CD14-positive monocyte (primary cell): Measurements from ENCODE around the gene GPR26. TPM values are rescaled to one million over a fixed set of nuclear protein-coding genes. Genes with fewer than 3 reads are reported as not detected.

Experiments
- DNase-seq, 3 donors: peaks; one replicate each; pipeline ENCODE4 v3.0.0-alpha.2; 2011 to 2022
- H2AFZ ChIP-seq: 2 replicates; pipeline ENCODE4 v1.6.0; 2012; ENCODE audit warnings: mild to moderate bottlenecking, low read depth, low read length, inconsistent platforms; ENCODE audit not compliant: insufficient read depth, poor library complexity, severe bottlenecking
- H3K27ac ChIP-seq, 2 donors: 1 replicate in 1 of 2; 2 replicates in 1 of 2; pipeline ENCODE4 v1.5.1; 2012 to 2013; ENCODE audit warnings: low read length in 2 of 2, control low read depth in 1 of 2, inconsistent platforms in 1 of 2, low read depth in 1 of 2, mild to moderate bottlenecking in 1 of 2
- H3K27me3 ChIP-seq, 2 donors: one replicate each; pipeline versions ENCODE4 v1.6.0 to v1.6.1; 2011 to 2013; ENCODE audit warnings: low read length in 2 of 2; ENCODE audit not compliant: control insufficient read depth in 2 of 2, insufficient read depth in 2 of 2
- H3K36me3 ChIP-seq, 2 donors: replicated peaks in 1 of 2; 1 replicate in 1 of 2; 2 replicates in 1 of 2; pipeline versions ENCODE4 v1.5.1 to v1.6.1; 2012 to 2013; ENCODE audit warnings: low read length in 2 of 2, control low read depth in 1 of 2, inconsistent platforms in 1 of 2, mild to moderate bottlenecking in 1 of 2; ENCODE audit not compliant: insufficient read depth in 2 of 2, control insufficient read depth in 1 of 2
- H3K4me1 ChIP-seq, 2 donors: 1 replicate in 1 of 2; 2 replicates in 1 of 2; pipeline versions ENCODE4 v1.5.1 to v1.6.1; 2012 to 2013; ENCODE audit warnings: low read length in 2 of 2, control low read depth in 1 of 2, inconsistent platforms in 1 of 2, mild to moderate bottlenecking in 1 of 2, moderate library complexity in 1 of 2; ENCODE audit not compliant: insufficient read depth in 2 of 2, control insufficient read depth in 1 of 2
- H3K4me2 ChIP-seq: replicated peaks from 2 replicates; pipeline ENCODE3; 2012; ENCODE audit warnings: low read length, moderate library complexity, mild to moderate bottlenecking; ENCODE audit not compliant: poor library complexity, severe bottlenecking; ENCODE audit errors: extremely low read depth
- H3K4me3 ChIP-seq, 3 experiments: fragments of 200-600 bp in 1 of 3; sonication (generic) in 1 of 3; replicated peaks in 1 of 3; 1 replicate in 2 of 3; 2 replicates in 1 of 3; pipeline ENCODE4 v1.5.1; 2011 to 2013; ENCODE audit warnings: low read length in 3 of 3, mild to moderate bottlenecking in 3 of 3, control low read depth in 2 of 3, low read depth in 2 of 3, inconsistent platforms in 1 of 3, moderate library complexity in 1 of 3
- H3K79me2 ChIP-seq: 2 replicates; pipeline ENCODE4 v1.6.0; 2012; ENCODE audit warnings: mild to moderate bottlenecking, control low read depth, inconsistent platforms, low read length, moderate library complexity; ENCODE audit not compliant: insufficient read depth
- H3K9ac ChIP-seq: 2 replicates; pipeline ENCODE4 v1.6.0; 2017; ENCODE audit warnings: low read length, mild to moderate bottlenecking; ENCODE audit not compliant: insufficient read depth, poor library complexity, severe bottlenecking
- H3K9me3 ChIP-seq, 2 donors: replicated peaks in 1 of 2; 1 replicate in 1 of 2; 2 replicates in 1 of 2; pipeline versions ENCODE4 v1.5.1 to v1.6.1; 2012 to 2013; ENCODE audit warnings: low read length in 2 of 2, control low read depth in 1 of 2; ENCODE audit not compliant: control insufficient read depth in 1 of 2, insufficient read depth in 1 of 2
- H4K20me1 ChIP-seq: 2 replicates; pipeline ENCODE4 v1.6.0; 2012; ENCODE audit warnings: mild to moderate bottlenecking, low read length, control low read depth, moderate library complexity; ENCODE audit not compliant: insufficient read depth
- H3K27ac Mint-ChIP-seq, 7 donors: one replicate each; pipeline ENCODE4 v1.8.0; 2020; ENCODE audit warnings: mild to moderate bottlenecking in 7 of 7, mixed read lengths in 7 of 7, moderate library complexity in 6 of 7, inconsistent platforms in 2 of 7
- H3K27me3 Mint-ChIP-seq, 3 donors: one replicate each; pipeline ENCODE4 v1.8.0; 2021 to 2022; ENCODE audit warnings: low read depth in 3 of 3, mild to moderate bottlenecking in 3 of 3, mixed read lengths in 3 of 3, moderate library complexity in 3 of 3, inconsistent platforms in 1 of 3
- H3K36me3 Mint-ChIP-seq, 2 donors: one replicate each; pipeline ENCODE4 v1.8.0; 2020; ENCODE audit warnings: mixed read lengths in 2 of 2, inconsistent platforms in 1 of 2, mild to moderate bottlenecking in 1 of 2
- H3K4me1 Mint-ChIP-seq: one replicate; pipeline ENCODE4 v1.8.0; 2020; ENCODE audit warnings: mild to moderate bottlenecking, mixed read lengths
- H3K4me3 Mint-ChIP-seq, 2 donors: one replicate each; pipeline ENCODE4 v1.8.0; 2020; ENCODE audit warnings: mild to moderate bottlenecking in 2 of 2, mixed read lengths in 2 of 2, moderate library complexity in 1 of 2
- H3K9me3 Mint-ChIP-seq, 7 donors: one replicate each; pipeline ENCODE4 v1.8.0; 2020 to 2022; ENCODE audit warnings: mixed read lengths in 7 of 7, mild to moderate bottlenecking in 6 of 7, moderate library complexity in 6 of 7, inconsistent platforms in 2 of 7
- CTCF ChIP-seq: fragments of 200-600 bp; IDR thresholded peaks from one replicate; pipeline ENCODE4 v1.8.0; 2022; ENCODE audit warnings: antibody characterized with exemption, mild to moderate bottlenecking
- WGBS: methylation state at CpG from one replicate; pipeline ENCODE4 v1.1.5; 2013; ENCODE audit warnings: missing lambda C conversion rate; ENCODE audit not compliant: insufficient coverage; 5-methylcytosine and 5-hydroxymethylcytosine counted together
- intact Hi-C, 2 donors: fragments of 100-400 bp; cut with micrococcal nuclease; formaldehyde crosslinking; loops; one replicate each; pipeline versions ENCODE4 v1.15.0 to v1.15.1; 2023
- polyA plus RNA-seq, 3 donors: library from polyadenylated mRNA; depleted of rRNA in 1 of 3; unstranded in 2 of 3; stranded (reverse) in 1 of 3; fragments of 300-500 nt in 2 of 3; fragments of >200 nt in 1 of 3; fragmentation: Illumina TruSeq in 2 of 3; gene quantifications; 1 replicate in 2 of 3; 2 replicates in 1 of 3; pipeline ENCODE4 v1.2.3, GENCODE V29; 2012 to 2021

GPR26 gene
- polyA plus RNA-seq, 3 donors = not detected

- Histone ChIP-seq H3K9me3 (peaks cover 0 to 2% of the 10 kb centered on the region in 2 donors), H3K27ac (no peak overlapping the region), H3K36me3 (no peaks in the 10 kb centered on the region), H3K79me2 (no peaks in the 10 kb centered on the region), H3K4me1 (no peaks in the 10 kb centered on the region), H3K4me2 (no peak overlapping the region), H2AFZ (no peak overlapping the region), H3K27me3 (no peaks in the 10 kb centered on the region), H4K20me1 (no peaks in the 10 kb centered on the region), H3K9ac (no peak overlapping the region), H3K4me3 (no peak overlapping the region)
- H3K27ac Mint-ChIP-seq = no peak overlapping the region
- H3K4me3 Mint-ChIP-seq = no peak overlapping the region
- intact Hi-C loops = no loop called here
- WGBS = 25% methylated on average over 1 of the region's 3 CpGs
- DNase-seq = no peak
- peaks cover 0 to 17% (median 8%) of the 10 kb centered on the region in 7 donors for H3K9me3 Mint-ChIP-seq
- peaks cover 4 to 7% (median 5%) of the 10 kb centered on the region in 3 donors for H3K27me3 Mint-ChIP-seq
- no peak for TF ChIP-seq CTCF
- H3K4me1 Mint-ChIP-seq = no peaks in the 10 kb centered on the region
- no peaks in the 10 kb centered on the region for H3K36me3 Mint-ChIP-seq
Observed at GRCh38 chr10:123726381-123726780, 60.2 kb downstream of the GPR26 start.

- Histone ChIP-seq H4K20me1 (no peaks in the 10 kb centered on the region), H3K36me3 (no peaks in the 10 kb centered on the region), H3K4me2 (no peak overlapping the region), H3K9me3 (peaks cover 0 to 4% of the 10 kb centered on the region in 2 donors), H3K27me3 (no peaks in the 10 kb centered on the region), H3K4me1 (no peaks in the 10 kb centered on the region), H3K79me2 (no peaks in the 10 kb centered on the region), H3K9ac (no peak overlapping the region), H2AFZ (no peak overlapping the region), H3K4me3 (no peak overlapping the region), H3K27ac (no peak overlapping the region)
- intact Hi-C loops = no loop called here
- Mint-ChIP-seq H3K36me3 (no peaks in the 10 kb centered on the region), H3K27me3 (peaks cover 4 to 7% (median 5%) of the 10 kb centered on the region in 3 donors), H3K4me1 (no peaks in the 10 kb centered on the region), H3K27ac (no peak overlapping the region), H3K4me3 (no peak overlapping the region), H3K9me3 (peaks cover 0 to 19% (median 8%) of the 10 kb centered on the region in 7 donors)
- no peak for TF ChIP-seq CTCF
- WGBS = 80% methylated on average over 2 of the region's 2 CpGs
- no peak for DNase-seq
Observed at GRCh38 chr10:123726836-123727235, 60.7 kb downstream of the GPR26 start.
